Measurements from ENCODE around the gene ZRSR2.

The ZRSR2 gene, protein sequence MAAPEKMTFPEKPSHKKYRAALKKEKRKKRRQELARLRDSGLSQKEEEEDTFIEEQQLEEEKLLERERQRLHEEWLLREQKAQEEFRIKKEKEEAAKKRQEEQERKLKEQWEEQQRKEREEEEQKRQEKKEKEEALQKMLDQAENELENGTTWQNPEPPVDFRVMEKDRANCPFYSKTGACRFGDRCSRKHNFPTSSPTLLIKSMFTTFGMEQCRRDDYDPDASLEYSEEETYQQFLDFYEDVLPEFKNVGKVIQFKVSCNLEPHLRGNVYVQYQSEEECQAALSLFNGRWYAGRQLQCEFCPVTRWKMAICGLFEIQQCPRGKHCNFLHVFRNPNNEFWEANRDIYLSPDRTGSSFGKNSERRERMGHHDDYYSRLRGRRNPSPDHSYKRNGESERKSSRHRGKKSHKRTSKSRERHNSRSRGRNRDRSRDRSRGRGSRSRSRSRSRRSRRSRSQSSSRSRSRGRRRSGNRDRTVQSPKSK

DNA sequence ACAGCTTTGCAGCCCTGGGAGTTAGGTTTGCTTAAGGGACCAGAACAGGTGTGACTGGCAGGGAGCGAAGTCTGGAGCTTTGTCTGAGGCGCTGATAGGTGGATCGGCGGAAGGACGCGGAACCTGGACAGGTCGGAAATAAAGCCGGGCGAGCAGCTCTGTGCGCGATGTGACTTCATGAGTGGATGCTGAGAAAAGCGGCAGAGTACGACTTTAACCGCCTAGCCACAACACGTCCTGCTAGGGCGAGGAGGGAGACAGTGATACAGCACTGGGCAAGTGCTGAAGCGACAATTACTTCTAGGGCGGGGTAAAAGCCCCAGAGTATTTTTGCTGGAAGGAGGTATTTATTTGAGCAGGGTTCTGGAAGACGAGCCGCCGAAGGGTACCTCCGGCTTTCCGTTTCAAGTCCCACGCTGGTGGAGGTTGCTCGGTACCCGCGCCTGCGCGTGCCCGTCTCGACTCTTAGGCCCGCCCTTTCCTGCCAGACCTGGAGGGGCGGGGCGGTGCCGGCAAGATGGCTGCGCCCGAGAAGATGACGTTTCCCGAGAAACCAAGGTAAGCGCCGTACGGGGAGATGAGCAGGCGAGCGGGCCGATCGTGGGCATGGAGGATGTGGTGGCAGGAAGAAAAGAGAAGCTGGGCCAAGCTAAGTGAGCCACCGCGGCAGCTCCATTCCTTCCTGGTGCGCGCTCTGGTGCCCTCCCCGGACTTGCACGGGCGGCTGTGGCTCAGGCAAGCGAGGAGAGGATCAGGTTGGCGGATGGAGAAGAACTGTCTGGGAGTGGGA is at the start of gene ZRSR2:
Gene ZRSR2, plus strand, starts transcription at position 506 of the 790 bp plus-strand sequence. Its CDS starts 12 bp downstream, at position 518.
- TF ChIP-seq, protein P1, sequence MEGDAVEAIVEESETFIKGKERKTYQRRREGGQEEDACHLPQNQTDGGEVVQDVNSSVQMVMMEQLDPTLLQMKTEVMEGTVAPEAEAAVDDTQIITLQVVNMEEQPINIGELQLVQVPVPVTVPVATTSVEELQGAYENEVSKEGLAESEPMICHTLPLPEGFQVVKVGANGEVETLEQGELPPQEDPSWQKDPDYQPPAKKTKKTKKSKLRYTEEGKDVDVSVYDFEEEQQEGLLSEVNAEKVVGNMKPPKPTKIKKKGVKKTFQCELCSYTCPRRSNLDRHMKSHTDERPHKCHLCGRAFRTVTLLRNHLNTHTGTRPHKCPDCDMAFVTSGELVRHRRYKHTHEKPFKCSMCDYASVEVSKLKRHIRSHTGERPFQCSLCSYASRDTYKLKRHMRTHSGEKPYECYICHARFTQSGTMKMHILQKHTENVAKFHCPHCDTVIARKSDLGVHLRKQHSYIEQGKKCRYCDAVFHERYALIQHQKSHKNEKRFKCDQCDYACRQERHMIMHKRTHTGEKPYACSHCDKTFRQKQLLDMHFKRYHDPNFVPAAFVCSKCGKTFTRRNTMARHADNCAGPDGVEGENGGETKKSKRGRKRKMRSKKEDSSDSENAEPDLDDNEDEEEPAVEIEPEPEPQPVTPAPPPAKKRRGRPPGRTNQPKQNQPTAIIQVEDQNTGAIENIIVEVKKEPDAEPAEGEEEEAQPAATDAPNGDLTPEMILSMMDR (IDR thresholded peaks at IDR 0.05), result no peak

DNA sequence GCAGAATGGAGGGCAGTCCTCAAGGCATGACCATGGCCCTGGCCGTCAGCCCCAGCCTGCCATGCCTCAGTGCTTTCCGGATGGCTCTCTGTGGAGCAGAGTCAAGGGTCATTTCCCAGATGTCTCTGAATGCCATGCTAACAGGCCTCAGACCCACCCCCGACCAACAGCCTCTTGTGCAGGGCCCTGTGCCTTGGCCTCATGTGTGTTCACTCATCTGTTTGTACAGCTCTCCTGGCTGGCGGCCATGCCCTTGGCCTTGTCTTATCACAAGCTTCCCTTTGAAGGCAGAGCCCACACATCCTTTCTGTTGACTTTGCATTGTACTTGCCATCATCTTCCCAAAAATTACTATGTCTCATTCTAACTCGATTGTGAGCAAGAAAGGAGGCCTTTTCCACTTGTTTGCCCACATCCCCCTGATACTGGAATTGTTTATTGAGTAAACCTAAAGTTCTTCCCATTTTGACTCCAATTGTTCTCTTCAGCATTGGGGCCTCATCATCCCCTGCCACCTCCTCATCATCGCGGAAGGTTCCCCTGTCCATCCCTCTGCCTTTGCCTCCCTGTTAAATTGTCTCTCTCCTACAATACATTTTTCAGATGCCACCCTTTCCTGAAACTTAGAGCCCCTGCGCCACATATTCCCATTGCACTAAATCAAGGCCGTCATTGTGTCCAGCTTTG is 46.0 kb upstream of the ZRSR2 start:
- TF ChIP-seq, protein P1 (IDR thresholded peaks at IDR 0.05), result no peak

DNA sequence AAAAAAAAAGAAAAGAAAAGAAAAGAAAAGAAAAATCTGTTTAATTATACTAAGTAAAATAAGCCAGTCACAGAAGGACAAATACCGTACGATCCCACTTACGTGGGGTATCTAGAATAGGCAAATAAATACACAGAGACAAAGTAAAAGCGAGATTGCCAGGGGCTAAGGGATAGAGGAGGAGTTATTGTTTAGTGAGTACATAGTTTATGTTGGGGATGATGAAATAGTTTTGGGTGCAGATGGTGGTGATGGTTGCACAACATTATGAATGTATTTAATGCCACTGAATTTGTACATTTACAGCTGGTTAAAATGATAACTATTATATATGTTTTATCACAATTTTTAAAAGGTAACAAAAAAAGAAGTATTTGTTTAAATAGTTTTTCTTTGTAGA is 45.1 kb upstream of the ZRSR2 start:
- TF ChIP-seq, protein P1 (IDR thresholded peaks at IDR 0.05), result no peak

DNA sequence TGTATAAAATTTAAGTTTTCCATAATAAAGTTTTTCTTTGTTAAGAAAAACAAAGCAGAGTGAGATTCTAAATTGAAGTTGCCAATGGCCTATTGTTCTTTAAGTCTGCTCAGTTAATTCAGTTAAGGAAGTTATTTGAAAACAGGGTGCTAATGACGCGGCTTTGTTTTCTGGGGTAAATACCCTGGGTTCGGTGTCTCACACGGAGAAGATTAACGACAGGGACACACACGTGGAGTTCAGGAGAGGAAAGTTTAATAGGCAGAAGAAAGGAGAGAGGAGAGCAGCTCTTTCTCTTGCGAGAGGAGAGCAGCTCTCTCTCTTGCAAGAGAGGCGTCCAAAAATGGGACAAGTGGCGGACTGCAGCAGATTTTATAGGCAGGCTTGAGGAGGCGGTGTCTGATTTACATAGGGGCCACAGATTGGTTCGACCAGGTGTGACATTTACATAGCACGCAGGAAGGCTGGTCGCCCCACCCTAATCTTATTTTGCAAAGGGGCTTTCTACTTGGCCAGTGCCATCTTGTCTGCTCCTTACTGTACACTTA is 42.6 kb upstream of the ZRSR2 start:
- TF ChIP-seq, protein P1 (IDR thresholded peaks at IDR 0.05), result no peak

DNA sequence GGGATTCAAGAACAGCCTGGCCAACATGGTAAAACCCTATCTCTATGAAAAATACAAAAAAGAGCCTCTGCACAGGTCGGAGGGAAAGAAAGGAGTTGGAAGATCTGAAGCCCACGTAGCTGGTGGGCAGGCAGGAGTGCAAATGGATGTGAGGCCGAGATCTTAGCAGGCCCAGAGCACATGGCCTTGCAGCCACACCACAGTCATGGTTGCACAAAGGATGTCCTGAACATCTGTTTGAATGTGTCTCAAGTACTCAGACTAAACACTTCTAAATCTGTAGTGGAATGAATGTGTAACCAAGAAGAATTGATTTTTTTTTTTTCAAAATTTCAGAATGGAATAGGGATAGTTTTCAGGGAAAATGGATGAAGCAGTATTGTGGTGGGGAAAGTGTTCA is 41.4 kb upstream of the ZRSR2 start:
- TF ChIP-seq, protein P1 (IDR thresholded peaks at IDR 0.05), result no peak

DNA sequence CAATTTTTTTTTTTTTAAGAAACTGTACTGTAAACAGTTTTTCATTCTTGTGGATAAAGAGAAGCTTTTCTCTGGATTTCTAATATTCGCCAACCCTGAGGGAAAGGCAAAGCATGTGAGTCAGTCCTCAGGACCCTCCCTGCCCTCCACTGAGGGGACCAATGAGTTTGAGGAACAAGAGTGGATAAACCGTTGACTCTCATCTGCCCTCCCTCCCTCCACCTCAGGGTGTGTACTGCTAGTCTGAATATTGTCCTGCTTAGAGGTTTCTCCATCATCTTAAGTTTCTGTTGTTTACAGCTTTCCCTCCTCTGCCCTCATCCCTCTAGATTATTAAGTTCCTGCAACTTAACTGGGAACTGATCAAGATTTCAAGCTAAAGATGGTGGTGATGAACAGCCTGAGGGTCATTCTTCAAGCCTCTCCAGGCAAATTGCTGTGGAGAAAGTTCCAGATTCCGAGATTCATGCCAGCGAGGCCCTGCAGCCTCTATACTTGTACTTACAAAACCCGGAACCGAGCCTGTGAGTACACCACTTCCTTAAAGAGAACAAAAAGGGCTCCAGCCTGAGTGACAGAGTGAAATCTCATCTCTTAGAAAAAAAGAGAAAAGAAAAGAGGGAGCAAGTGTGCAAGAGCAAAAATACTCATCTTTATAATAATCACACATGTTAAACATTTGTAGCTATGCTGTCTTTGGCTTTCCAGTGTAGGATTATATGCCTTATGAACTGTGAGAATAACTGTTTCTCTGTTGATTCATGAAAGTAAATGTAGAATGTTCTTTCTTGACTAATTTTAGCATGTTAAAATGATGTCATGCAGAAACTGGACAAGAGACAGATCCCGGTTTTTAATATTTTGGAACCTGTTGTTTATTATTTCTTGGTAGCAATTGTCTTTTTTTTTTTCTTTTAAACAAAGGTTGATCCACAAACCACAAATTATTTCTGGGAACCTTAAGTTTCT is 40.4 kb upstream of the ZRSR2 start:
- TF ChIP-seq, protein P1 (IDR thresholded peaks at IDR 0.05), result no peak

Measured in LNCAP (cell line).